B cell (primary cell): ENCODE measurements around the gene GJC1.

Experiments
- EZH2 ChIP-seq: IDR thresholded peaks from 2 replicates; pipeline ENCODE4 v1.6.1; 2012; ENCODE audit warnings: borderline replicate concordance, low read depth, mild to moderate bottlenecking, moderate library complexity, low read length; ENCODE audit not compliant: insufficient read depth, poor library complexity, severe bottlenecking
- TF ChIP-seq, protein P1 (sequence below): fragments of 200-600 bp; IDR thresholded peaks from one replicate; pipeline ENCODE4 v1.8.0; 2022; ENCODE audit warnings: antibody characterized with exemption, mild to moderate bottlenecking

GRCh38 chr17:44807817-44808155 lies 22.3 kb downstream of the GJC1 start:
- TF ChIP-seq, protein P1, sequence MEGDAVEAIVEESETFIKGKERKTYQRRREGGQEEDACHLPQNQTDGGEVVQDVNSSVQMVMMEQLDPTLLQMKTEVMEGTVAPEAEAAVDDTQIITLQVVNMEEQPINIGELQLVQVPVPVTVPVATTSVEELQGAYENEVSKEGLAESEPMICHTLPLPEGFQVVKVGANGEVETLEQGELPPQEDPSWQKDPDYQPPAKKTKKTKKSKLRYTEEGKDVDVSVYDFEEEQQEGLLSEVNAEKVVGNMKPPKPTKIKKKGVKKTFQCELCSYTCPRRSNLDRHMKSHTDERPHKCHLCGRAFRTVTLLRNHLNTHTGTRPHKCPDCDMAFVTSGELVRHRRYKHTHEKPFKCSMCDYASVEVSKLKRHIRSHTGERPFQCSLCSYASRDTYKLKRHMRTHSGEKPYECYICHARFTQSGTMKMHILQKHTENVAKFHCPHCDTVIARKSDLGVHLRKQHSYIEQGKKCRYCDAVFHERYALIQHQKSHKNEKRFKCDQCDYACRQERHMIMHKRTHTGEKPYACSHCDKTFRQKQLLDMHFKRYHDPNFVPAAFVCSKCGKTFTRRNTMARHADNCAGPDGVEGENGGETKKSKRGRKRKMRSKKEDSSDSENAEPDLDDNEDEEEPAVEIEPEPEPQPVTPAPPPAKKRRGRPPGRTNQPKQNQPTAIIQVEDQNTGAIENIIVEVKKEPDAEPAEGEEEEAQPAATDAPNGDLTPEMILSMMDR: no peak
- no peak for TF ChIP-seq EZH2
